H1 (cell line): ENCODE measurements around the gene MAP4K4. TPM values are rescaled to one million over a fixed set of nuclear protein-coding genes. Genes with fewer than 3 reads are reported as not detected.

Experiments
- CTCF ChIA-PET: fragments of 300-600 bp; sonication (Branson Sonifier 250); formaldehyde crosslinking; loops from one replicate; lab custom pipeline; 2021; ENCODE audit not compliant: partially characterized antibody; lab: Charles Lee
- POLR2A ChIA-PET: fragments of 300-600 bp; sonication (Branson Sonifier 250); formaldehyde crosslinking; loops from one replicate; lab custom pipeline; 2021; ENCODE audit warnings: inconsistent platforms; ENCODE audit not compliant: partially characterized antibody; lab: Charles Lee
- DNase-seq, 2 experiments: peaks; one replicate each; pipeline versions ENCODE4 v3.0.0 to v3.0.0-alpha.2; 2010 to 2022; ENCODE audit warnings: low spot score in 2 of 2, low read depth in 1 of 2, mixed read lengths in 1 of 2
- FAIRE-seq: peaks from 2 replicates; lab custom pipeline; 2011; peaks lifted over from hg19 to GRCh38; lab: Jason Lieb, UNC
- H2AFZ ChIP-seq: 2 replicates; pipeline ENCODE4 v1.8.1; 2012; ENCODE audit warnings: low read length, inconsistent platforms
- H2AK5ac ChIP-seq: 2 replicates; pipeline ENCODE4 v1.6.1; 2013; ENCODE audit warnings: low read depth, low read length
- H2BK120ac ChIP-seq: replicated peaks from 2 replicates; pipeline ENCODE3; 2013; ENCODE audit warnings: low read depth, low read length, inconsistent platforms
- H2BK12ac ChIP-seq: 2 replicates; pipeline ENCODE4 v1.6.1; 2013; ENCODE audit warnings: low read depth, low read length
- H2BK15ac ChIP-seq: 2 replicates; pipeline ENCODE4 v1.6.1; 2013; ENCODE audit warnings: low read length
- H2BK20ac ChIP-seq: 2 replicates; pipeline ENCODE4 v1.6.1; 2013; ENCODE audit warnings: low read length
- H2BK5ac ChIP-seq: 2 replicates; pipeline ENCODE4 v1.6.1; 2013; ENCODE audit warnings: low read depth, low read length
- H3K14ac ChIP-seq: 2 replicates; pipeline ENCODE4 v1.6.1; 2013; ENCODE audit warnings: inconsistent platforms; ENCODE audit not compliant: insufficient read length
- H3K18ac ChIP-seq: 2 replicates; pipeline ENCODE4 v1.6.1; 2013; ENCODE audit warnings: low read length; ENCODE audit errors: extremely low read depth
- H3K23ac ChIP-seq: 2 replicates; pipeline ENCODE4 v1.6.1; 2013; ENCODE audit warnings: inconsistent platforms; ENCODE audit not compliant: insufficient read length
- H3K23me2 ChIP-seq: 2 replicates; pipeline ENCODE4 v1.6.1; 2013; ENCODE audit warnings: low read depth, low read length
- H3K27ac ChIP-seq: 2 replicates; pipeline ENCODE4 v1.6.1; 2011; ENCODE audit warnings: low read depth, low read length, inconsistent platforms
- H3K27me3 ChIP-seq, 4 experiments: replicated peaks in 1 of 4; 1 replicate in 1 of 4; 2 replicates in 3 of 4; pipeline versions ENCODE4 v1.6.1 to v1.8.1; 2011 to 2013; ENCODE audit warnings: low read length in 3 of 4, mild to moderate bottlenecking in 3 of 4, inconsistent platforms in 2 of 4, mixed read lengths in 2 of 4, moderate library complexity in 1 of 4; ENCODE audit not compliant: control insufficient read depth in 3 of 4, insufficient read depth in 3 of 4; ENCODE audit errors: extremely low read depth in 1 of 4
- H3K36me3 ChIP-seq, 4 experiments: 2 replicates each; pipeline versions ENCODE4 v1.6.1 to v1.8.1; 2011 to 2013; ENCODE audit warnings: mild to moderate bottlenecking in 4 of 4, low read length in 3 of 4, moderate library complexity in 2 of 4, control low read depth in 1 of 4, inconsistent platforms in 1 of 4; ENCODE audit not compliant: insufficient read depth in 4 of 4, control insufficient read depth in 2 of 4
- H3K4ac ChIP-seq: replicated peaks from 2 replicates; pipeline ENCODE3; 2013; ENCODE audit warnings: low read length, low read depth, mixed read lengths, inconsistent platforms; ENCODE audit not compliant: insufficient read length
- H3K4me1 ChIP-seq, 4 experiments: replicated peaks in 1 of 4; 1 replicate in 1 of 4; 2 replicates in 3 of 4; pipeline versions ENCODE4 v1.6.1 to v1.8.1; 2011 to 2013; ENCODE audit warnings: low read length in 3 of 4, inconsistent platforms in 2 of 4, mixed read lengths in 1 of 4; ENCODE audit not compliant: insufficient read depth in 4 of 4, control insufficient read depth in 3 of 4
- H3K4me2 ChIP-seq, 2 experiments: 2 replicates each; pipeline versions ENCODE4 v1.6.1 to v1.8.1; 2011 to 2013; ENCODE audit warnings: low read depth in 2 of 2, low read length in 2 of 2, control low read depth in 1 of 2, inconsistent platforms in 1 of 2, mild to moderate bottlenecking in 1 of 2; ENCODE audit not compliant: insufficient read depth in 1 of 2
- H3K4me3 ChIP-seq, 4 experiments: fragments of 200-600, 300-600 bp in 1 of 4; sonication (generic), shearing (Covaris generic), sonication (Bioruptor Twin) in 1 of 4; 2 replicates each; pipeline versions ENCODE4 v1.5.1 to v1.8.1; 2011 to 2016; ENCODE audit warnings: low read length in 4 of 4, low read depth in 3 of 4, control low read depth in 2 of 4, inconsistent platforms in 2 of 4, mild to moderate bottlenecking in 2 of 4, mixed read lengths in 1 of 4, moderate library complexity in 1 of 4; ENCODE audit not compliant: insufficient read depth in 2 of 4; ENCODE audit errors: extremely low read depth in 1 of 4
- H3K56ac ChIP-seq: replicated peaks from 2 replicates; pipeline ENCODE3; 2013; ENCODE audit warnings: low read depth, mild to moderate bottlenecking, mixed read lengths, low read length, inconsistent platforms; ENCODE audit not compliant: insufficient read length
- H3K79me1 ChIP-seq: 2 replicates; pipeline ENCODE4 v1.6.1; 2013; ENCODE audit warnings: low read depth, low read length, control low read depth
- H3K79me2 ChIP-seq, 2 experiments: 2 replicates each; pipeline versions ENCODE4 v1.6.1 to v1.8.1; 2012 to 2013; ENCODE audit warnings: low read length in 2 of 2, mild to moderate bottlenecking in 2 of 2, inconsistent platforms in 1 of 2; ENCODE audit not compliant: insufficient read depth in 2 of 2, control insufficient read depth in 1 of 2
- H3K9ac ChIP-seq, 4 experiments: replicated peaks in 1 of 4; 1 replicate in 1 of 4; 2 replicates in 3 of 4; pipeline versions ENCODE4 v1.6.1 to v1.8.1; 2011 to 2013; ENCODE audit warnings: low read depth in 3 of 4, low read length in 3 of 4, control low read depth in 2 of 4, mild to moderate bottlenecking in 2 of 4, moderate library complexity in 2 of 4, inconsistent platforms in 1 of 4; ENCODE audit errors: extremely low read depth in 1 of 4
- H3K9me3 ChIP-seq, 2 experiments: 2 replicates each; pipeline versions ENCODE4 v1.6.1 to v1.8.1; 2012 to 2013; ENCODE audit warnings: mild to moderate bottlenecking in 2 of 2, moderate library complexity in 2 of 2, control low read depth in 1 of 2, inconsistent platforms in 1 of 2, low read depth in 1 of 2, low read length in 1 of 2, mixed read lengths in 1 of 2; ENCODE audit not compliant: insufficient read depth in 2 of 2
- H4K20me1 ChIP-seq, 2 experiments: replicated peaks in 1 of 2; 2 replicates each; pipeline versions ENCODE3 to v1.8.1; 2011 to 2013; ENCODE audit warnings: inconsistent platforms in 2 of 2, low read length in 2 of 2, mild to moderate bottlenecking in 1 of 2; ENCODE audit not compliant: insufficient read depth in 2 of 2, control insufficient read depth in 1 of 2
- H4K5ac ChIP-seq: 2 replicates; pipeline ENCODE4 v1.6.1; 2013; ENCODE audit warnings: low read length, low read depth, mixed read lengths, inconsistent platforms; ENCODE audit not compliant: insufficient read length
- H4K8ac ChIP-seq: 2 replicates; pipeline ENCODE4 v1.8.0; 2013; ENCODE audit warnings: mild to moderate bottlenecking, moderate library complexity, low read length, inconsistent platforms; ENCODE audit not compliant: insufficient read depth; ENCODE audit errors: extremely low read depth
- H4K91ac ChIP-seq: replicated peaks from 2 replicates; pipeline ENCODE3; 2013; ENCODE audit warnings: low read length, mixed read lengths, inconsistent platforms; ENCODE audit not compliant: insufficient read length
- JUN ChIP-seq: IDR thresholded peaks from 2 replicates; pipeline ENCODE4 v1.6.1; 2011; ENCODE audit warnings: low read depth, mild to moderate bottlenecking, improper control_type of control experiment, low read length
- NRF1 ChIP-seq: IDR thresholded peaks from 2 replicates; pipeline ENCODE4 v1.6.1; 2011; ENCODE audit warnings: mild to moderate bottlenecking, low read depth, low read length, improper control_type of control experiment
- WGBS, 2 experiments: shearing (Covaris generic) in 1 of 2; methylation state at CpG; one replicate each; pipeline versions ENCODE4 v1.1.6 to v1.1.7; 2013 to 2015; ENCODE audit warnings: low lambda C conversion rate in 2 of 2, mixed read lengths in 2 of 2, inconsistent platforms in 1 of 2, low coverage in 1 of 2, missing lambda C conversion rate in 1 of 2; ENCODE audit not compliant: insufficient replicate concordance in 2 of 2, insufficient coverage in 1 of 2, insufficient read length in 1 of 2; ENCODE audit errors: extremely low coverage in 1 of 2, missing lambda C conversion rate in 1 of 2; 5-methylcytosine and 5-hydroxymethylcytosine counted together
- polyA plus RNA-seq, 7 experiments: library from polyadenylated mRNA; depleted of rRNA in 3 of 7; stranded (reverse) in 5 of 7; unstranded in 2 of 7; fragments of >200 nt in 5 of 7; fragments of 200-250 nt in 2 of 7; gene quantifications; 1 replicate in 5 of 7; 2 replicates in 1 of 7; 4 replicates in 1 of 7; pipeline versions ENCODE4 v1.2.1 to v1.2.3, GENCODE V29; 2011 to 2013; ENCODE audit warnings: missing spikeins in 2 of 7, mixed read lengths in 2 of 7
- total RNA-seq: library from RNA; stranded (reverse); fragmentation: NEBNext Ultra II Directional; extraction: Animal tissue kit (Norgen Biotek cat#: 25700); gene quantifications from 2 replicates; pipeline ENCODE4 v1.2.1, GENCODE V29; 2021

MAP4K4 gene
- total and polyA plus RNA-seq, 2 of the 8 experiments (the other 6 are each of a cell fraction or from before 2014, with no cell fraction given) = 53.2 to 138 TPM

- no peaks in the 10 kb centered on the region for H3K9me3 ChIP-seq
- H2AK5ac ChIP-seq = no peak overlapping the region
- TF ChIP-seq JUN = no peak
- no peak for TF ChIP-seq NRF1
Observed at GRCh38 chr2:101733257-101733993, 35.9 kb downstream of the MAP4K4 start.

More at GRCh38 chr2:101733257-101733993, 35.9 kb downstream of the MAP4K4 start:
- Histone ChIP-seq H3K4me3 (no peak overlapping the region), H2BK12ac (no peak overlapping the region), H3K9ac (no peak overlapping the region), H4K91ac (no peak overlapping the region), H2BK15ac (no peak overlapping the region), H3K14ac (no peak overlapping the region), H4K8ac (no peak overlapping the region), H3K36me3 (no peaks in the 10 kb centered on the region), H3K56ac (no peak overlapping the region), H3K27ac (no peak overlapping the region), H4K5ac (no peak overlapping the region), H2BK5ac (no peak overlapping the region), H3K4me1 (peaks cover 0 to 9% (median 8%) of the 10 kb centered on the region in 4 experiments; a peak in 5 of 7 replicates), H3K18ac (no peak overlapping the region; the same call in 1 of the 2 replicates), H2BK20ac (no peak overlapping the region), H4K20me1 (peaks cover 25 to 45% of the 10 kb centered on the region in 2 experiments), H3K4ac (no peak overlapping the region), H3K27me3 (no peaks in the 10 kb centered on the region), H3K79me1 (peaks cover 21% of the 10 kb centered on the region), H3K79me2 (peaks cover 20 to 97% of the 10 kb centered on the region in 2 experiments), H2AFZ (no peak overlapping the region), H3K4me2 (no peak overlapping the region), H3K23me2 (no peaks in the 10 kb centered on the region), H2BK120ac (no peak overlapping the region), H3K23ac (no peak overlapping the region)
- WGBS, 2 experiments = 83% methylated on average over 4 of the region's 4 CpGs; no CpG with 5 or more reads in 1 of the 2 experiments
- CTCF ChIA-PET = interaction anchor here (0.7 to 2.6 kb wide), 6 partner anchors 8 to 314 kb away, joined by 3 to 8 read pairs (median 4); no protein-coding TSS in a partner anchor
- POLR2A ChIA-PET = interaction anchor here (1.4 kb wide), 1 partner anchor 16 kb away, joined by 4 read pairs; no protein-coding TSS in a partner anchor
- DNase-seq = no peak
- no peak for FAIRE-seq
